NCI-H1417 treated with DMSO at 0.1 percent for 48 hours (cell line): ENCODE results near the gene TSPOAP1.

Source experiments
- DNase-seq: peaks from one replicate; lab custom pipeline; 2025; lab: John Stamatoyannopoulos, UW

TSPOAP1 gene

GRCh38 chr17:58304750-58305486 is 23.7 kb downstream of the TSPOAP1 start:
- no peak for DNase-seq

- peak; percentile 1 for DNase-seq
Measured at GRCh38 chr17:58303971-58304749, 24.4 kb downstream of the TSPOAP1 start.

GRCh38 chr17:58302919-58303585 is 25.5 kb downstream of the TSPOAP1 start:
- no peak for DNase-seq

GRCh38 chr17:58302171-58302918 is 26.2 kb downstream of the TSPOAP1 start:
- no peak for DNase-seq

- DNase-seq, result no peak
Measured at GRCh38 chr17:58301504-58302150, 27.0 kb downstream of the TSPOAP1 start.

- DNase-seq, result no peak
Measured at GRCh38 chr17:58300336-58300735, 28.3 kb downstream of the TSPOAP1 start.

GRCh38 chr17:58294034-58294433 is 34.6 kb downstream of the TSPOAP1 start:
- no peak for DNase-seq

- no peak for DNase-seq
Measured at GRCh38 chr17:58291246-58291645, 37.3 kb downstream of the TSPOAP1 start.

GRCh38 chr17:58289869-58290268 is 38.7 kb downstream of the TSPOAP1 start:
- no peak for DNase-seq

GRCh38 chr17:58285422-58285810 is 43.2 kb downstream of the TSPOAP1 start:
- no peak for DNase-seq

GRCh38 chr17:58284613-58285421 is 43.8 kb downstream of the TSPOAP1 start:
- DNase-seq, result no peak

GRCh38 chr17:58283674-58284612 is 44.7 kb downstream of the TSPOAP1 start:
- DNase-seq, result no peak

GRCh38 chr17:58282442-58282841 is 46.2 kb downstream of the TSPOAP1 start:
- DNase-seq, result no peak

GRCh38 chr17:58281511-58282011 is 47.0 kb downstream of the TSPOAP1 start:
- DNase-seq, result no peak

- DNase-seq, result no peak
Measured at GRCh38 chr17:58280480-58281217, 47.9 kb downstream of the TSPOAP1 start, which contains the start of gene MPO. Gene MPO, minus strand, starts transcription at chr17:58280935. Its CDS starts 177 bp downstream, at chr17:58280758.

- no peak for DNase-seq
Measured at GRCh38 chr17:58279736-58280479, 48.7 kb downstream of the TSPOAP1 start.

- DNase-seq, result peak; percentile 3
Measured at GRCh38 chr17:58279016-58279711, 49.4 kb downstream of the TSPOAP1 start.
